Suprapubic skin (tissue), 4 donors: Measurements from ENCODE around the gene TNIK.

Source experiments
- EP300 ChIP-seq: sonication (generic); formaldehyde crosslinking; IDR thresholded peaks from one replicate; pipeline ENCODE4 v1.6.1; 2017; ENCODE audit warnings: antibody characterized with exemption
- POLR2A ChIP-seq, 2 donors: fragments of 450-650 bp; IDR thresholded peaks; one replicate each; pipeline ENCODE4 v1.6.1; 2017; ENCODE audit warnings: antibody characterized with exemption in 2 of 2, mild to moderate bottlenecking in 2 of 2, moderate library complexity in 2 of 2
- POLR2AphosphoS5 ChIP-seq, 3 donors: sonication (generic); formaldehyde crosslinking; IDR thresholded peaks; one replicate each; pipeline ENCODE4 v1.6.1; 2017; ENCODE audit warnings: antibody characterized with exemption in 3 of 3
- TF ChIP-seq, protein P1 (sequence below), 2 donors: fragments of 200-600 bp in 1 of 2; fragments of 450-650 bp in 1 of 2; sonication (generic) in 1 of 2; IDR thresholded peaks; one replicate each; pipeline ENCODE4 v1.5.1; 2016 to 2019; ENCODE audit warnings: antibody characterized with exemption in 2 of 2, mild to moderate bottlenecking in 1 of 2, moderate library complexity in 1 of 2

DNA sequence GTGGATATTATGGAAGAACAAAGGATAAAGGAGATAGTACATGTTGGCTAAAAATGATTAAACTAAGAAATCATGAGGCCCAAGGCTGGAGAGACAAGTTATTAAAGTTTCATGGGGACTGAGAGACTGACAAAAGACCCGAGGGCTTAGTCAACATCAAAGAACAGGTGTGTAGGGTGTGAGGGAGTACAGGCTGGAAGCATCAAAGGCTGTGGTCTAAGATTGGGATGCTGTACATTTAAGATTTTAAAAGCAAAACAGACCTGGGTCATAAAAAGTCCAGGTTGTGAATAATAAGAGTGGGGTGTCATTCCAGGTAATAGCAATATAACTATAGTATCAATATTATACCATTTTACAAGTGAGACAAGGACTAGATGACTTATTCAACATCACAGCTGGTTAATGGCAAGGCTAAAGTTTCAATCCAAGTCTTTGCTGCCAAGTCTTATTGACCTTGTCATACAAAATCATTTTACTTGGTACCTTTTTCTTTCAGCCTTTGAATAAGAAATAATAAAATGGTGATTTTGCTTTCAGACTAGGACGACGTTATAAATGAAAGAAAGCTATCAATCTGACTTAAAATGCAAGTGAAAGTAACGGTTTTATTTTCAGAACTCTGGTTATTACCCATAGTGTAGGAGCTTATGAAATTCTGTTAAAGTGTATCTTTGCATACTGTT is 211.6 kb downstream of the TNIK start:
- TF ChIP-seq, protein P1, sequence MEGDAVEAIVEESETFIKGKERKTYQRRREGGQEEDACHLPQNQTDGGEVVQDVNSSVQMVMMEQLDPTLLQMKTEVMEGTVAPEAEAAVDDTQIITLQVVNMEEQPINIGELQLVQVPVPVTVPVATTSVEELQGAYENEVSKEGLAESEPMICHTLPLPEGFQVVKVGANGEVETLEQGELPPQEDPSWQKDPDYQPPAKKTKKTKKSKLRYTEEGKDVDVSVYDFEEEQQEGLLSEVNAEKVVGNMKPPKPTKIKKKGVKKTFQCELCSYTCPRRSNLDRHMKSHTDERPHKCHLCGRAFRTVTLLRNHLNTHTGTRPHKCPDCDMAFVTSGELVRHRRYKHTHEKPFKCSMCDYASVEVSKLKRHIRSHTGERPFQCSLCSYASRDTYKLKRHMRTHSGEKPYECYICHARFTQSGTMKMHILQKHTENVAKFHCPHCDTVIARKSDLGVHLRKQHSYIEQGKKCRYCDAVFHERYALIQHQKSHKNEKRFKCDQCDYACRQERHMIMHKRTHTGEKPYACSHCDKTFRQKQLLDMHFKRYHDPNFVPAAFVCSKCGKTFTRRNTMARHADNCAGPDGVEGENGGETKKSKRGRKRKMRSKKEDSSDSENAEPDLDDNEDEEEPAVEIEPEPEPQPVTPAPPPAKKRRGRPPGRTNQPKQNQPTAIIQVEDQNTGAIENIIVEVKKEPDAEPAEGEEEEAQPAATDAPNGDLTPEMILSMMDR (IDR thresholded peaks at IDR 0.05) = no peak
- TF ChIP-seq POLR2AphosphoS5 (IDR thresholded peaks at IDR 0.05) (no peak), POLR2A (IDR thresholded peaks at IDR 0.05) (no peak), EP300 (no peak)
